ENCODE measurements around the gene PABPN1L.
"Not testable (repeated sequence)": the region's sequence is repeated elsewhere in the genome, so short reads cannot be mapped to it uniquely, and the experiment has no call there.

The PABPN1L gene

GRCh38 chr16:88824256-88825077, 42.0 kb downstream of the PABPN1L start:
- DNase-seq: no peak

GRCh38 chr16:88823646-88824045, 42.8 kb downstream of the PABPN1L start:
- DNase-seq: not testable (repeated sequence)

- no peak for DNase-seq
Measured at GRCh38 chr16:88822281-88823040, 44.0 kb downstream of the PABPN1L start.

- no peak for DNase-seq
Measured at GRCh38 chr16:88821168-88821850, 45.2 kb downstream of the PABPN1L start.

DNA sequence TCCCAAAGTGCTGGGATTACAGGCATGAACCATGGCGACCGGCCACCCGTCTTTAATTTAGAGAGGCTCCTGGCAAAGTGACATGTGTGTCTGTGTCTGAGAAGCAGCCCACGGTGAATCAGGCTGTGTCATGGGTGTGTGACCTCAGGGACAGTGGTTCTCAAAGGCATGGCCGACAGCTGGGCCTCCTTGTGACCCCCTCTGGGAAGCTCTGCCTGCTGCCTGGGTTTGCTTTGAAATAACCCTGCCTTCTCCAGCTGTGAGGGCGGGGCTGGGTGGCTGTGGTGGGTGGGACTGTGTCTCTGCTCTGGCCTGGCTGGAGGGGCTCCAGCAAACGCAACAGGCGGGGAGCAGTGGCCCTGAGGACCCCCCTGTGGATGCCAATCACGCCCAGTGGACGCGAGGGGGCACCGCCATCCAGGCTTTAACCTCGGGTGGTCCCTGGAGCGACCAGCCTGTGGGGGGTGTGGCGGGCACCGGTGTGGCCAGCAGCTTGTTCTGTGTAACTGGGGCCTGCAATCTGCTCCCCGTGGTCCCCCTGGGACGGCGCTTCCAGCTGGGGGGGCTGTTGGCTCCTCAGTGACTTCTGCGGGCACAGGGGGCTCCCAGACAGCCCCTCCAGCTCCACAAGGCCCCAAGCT, 46.0 kb downstream of the PABPN1L start:
- no peak for DNase-seq

GRCh38 chr16:88819126-88819525, 47.3 kb downstream of the PABPN1L start:
- no peak for DNase-seq

- no peak for DNase-seq
Measured at GRCh38 chr16:88818575-88818874, 47.9 kb downstream of the PABPN1L start.

DNA sequence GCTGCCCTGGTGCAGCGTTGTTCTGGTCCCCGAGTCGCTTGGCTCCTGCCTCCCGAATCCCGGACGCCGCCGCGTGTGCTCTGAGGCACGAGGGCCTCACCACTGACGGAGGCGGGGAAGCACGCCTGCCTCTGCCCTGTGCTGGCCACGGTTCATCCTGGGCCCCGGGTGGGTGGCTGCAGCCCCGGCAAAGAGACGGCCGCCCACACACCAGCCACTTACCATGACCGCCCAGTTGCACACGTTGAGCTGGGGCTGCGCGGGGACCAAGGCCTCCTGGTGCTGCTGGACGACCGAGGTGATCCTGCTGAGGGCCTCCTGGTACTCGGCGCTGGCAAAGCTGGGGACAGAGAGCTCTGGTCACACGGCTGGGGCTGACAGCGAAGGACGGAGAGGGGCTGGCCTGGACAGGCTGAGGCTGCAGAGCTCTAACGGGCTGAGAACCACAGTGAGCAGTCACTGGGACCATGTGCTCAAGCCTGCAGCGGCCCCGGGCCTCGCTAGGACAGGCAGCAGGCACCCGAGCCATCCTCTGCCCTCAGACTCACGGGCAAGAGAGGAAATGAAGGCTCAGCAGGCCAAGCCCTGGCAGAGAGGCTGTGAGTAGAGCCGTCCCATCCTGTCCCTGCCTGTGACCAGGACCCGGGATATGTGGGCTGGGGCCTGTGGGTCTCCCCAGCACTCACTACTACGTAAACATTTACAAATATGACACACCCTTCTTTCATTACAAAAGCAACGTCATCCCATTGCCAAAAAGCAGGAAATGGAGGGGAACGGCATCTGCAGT, 48.5 kb downstream of the PABPN1L start:
- DNase-seq: no peak

DNA sequence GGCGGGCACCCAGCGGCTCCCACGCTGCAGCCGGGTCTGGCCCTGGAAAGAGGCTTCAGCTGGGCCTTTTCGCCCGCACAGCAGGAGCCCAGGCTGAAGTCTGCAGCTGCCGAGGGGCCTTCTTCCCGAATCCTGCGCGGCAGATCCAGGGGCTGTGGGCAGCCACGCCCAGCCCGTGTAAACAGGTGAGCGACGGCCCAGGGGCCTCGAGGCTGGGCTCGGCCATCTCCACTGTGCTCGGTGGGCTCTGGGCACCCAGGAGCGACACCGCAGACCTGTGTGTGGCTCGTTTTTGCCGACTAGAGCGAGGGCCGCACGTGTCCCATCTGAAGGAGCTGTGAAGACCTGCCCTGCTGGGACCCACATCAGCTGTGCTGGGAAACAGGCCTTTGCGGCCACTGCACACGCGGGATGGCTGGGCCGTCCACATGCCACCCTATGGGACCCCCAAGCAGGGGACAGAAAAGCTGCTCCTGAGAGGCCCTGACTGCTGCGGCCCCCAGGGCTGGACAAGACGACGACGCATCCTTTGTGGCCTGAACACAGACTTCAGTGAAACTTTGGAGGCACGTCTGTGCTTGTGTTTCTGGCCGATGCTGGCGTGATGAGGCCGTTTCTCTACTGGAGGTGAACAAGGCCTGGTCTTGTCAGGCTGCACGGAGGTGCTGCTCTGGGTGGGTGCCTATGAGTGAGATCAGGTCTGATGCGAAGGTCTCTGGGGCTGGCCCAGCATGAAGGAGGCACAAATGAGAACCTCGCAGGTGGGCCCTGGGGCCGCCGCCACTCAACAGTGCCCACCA, 49.5 kb downstream of the PABPN1L start:
- no peak for DNase-seq

DNA sequence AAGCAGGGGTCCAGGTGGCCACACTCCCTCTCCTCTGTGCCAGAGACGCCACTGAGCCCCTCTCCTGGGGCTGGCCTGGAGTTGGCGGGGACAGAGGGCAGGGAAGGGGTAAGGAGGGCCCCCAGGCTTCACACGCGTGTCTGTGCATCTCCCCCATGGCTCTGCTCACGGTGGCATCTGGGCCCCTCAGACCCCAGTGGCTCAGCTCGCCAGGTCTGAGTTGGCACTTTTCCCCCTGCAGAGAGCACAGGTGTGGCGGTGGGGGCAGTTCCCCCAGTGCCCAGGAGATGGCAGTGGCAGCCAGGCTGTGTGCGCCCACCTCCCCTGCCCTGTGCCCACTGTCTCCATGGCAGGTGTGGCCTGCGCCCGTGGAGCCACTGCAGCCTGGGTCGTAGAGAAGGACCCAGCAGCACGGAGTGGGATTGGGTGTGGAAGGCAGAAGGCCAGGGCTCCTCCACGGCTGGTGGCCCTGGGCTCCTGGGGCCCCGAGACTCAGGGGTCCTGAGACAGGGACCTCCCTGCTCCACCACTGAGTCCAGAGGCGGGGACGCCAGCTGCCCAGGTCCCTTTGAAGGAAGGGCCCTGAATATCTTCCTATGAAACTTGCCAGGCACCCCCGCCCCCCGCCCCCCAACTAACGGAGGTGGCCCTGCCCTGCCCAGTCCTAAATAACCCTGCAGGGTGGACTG, 50.4 kb downstream of the PABPN1L start:
- DNase-seq: peak; percentile 79

- DNase-seq: no peak
Measured at GRCh38 chr16:88815227-88815626, 51.2 kb downstream of the PABPN1L start.

DNA sequence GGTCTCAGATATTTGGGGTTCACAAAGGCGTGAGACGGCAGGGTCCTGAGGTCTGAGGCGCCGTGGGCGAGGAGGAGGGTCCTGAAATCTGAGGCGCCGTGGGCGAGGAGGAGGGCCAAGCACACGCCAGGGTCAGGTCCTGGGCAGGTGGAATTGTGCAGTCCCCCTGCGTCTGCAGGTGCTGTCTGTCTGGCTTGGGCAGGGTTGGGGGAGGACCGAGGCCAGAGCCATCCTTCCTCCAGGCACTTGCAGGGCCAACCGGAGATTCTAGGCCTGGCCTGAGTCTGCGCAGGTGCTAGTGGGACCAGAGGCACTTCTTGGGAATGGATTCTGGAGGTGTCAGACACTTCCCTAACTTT, 52.3 kb downstream of the PABPN1L start:
- no peak for DNase-seq
